SK-N-SH (cell line): Measurements from ENCODE around the gene DNAJB12. TPM values are rescaled to one million over a fixed set of nuclear protein-coding genes. Genes with fewer than 3 reads are reported as not detected.

Experiments
- CTCF ChIA-PET: fragments of 300-600, 350-600 bp; formaldehyde crosslinking; extraction: SDS; loops from one replicate; lab custom pipeline; 2021; lab: Yijun Ruan, JAX
- POLR2A ChIA-PET: fragments of 350-600 bp; sonication (Branson Sonifier 250); formaldehyde crosslinking; extraction: SDS; loops from one replicate; lab custom pipeline; 2020; ENCODE audit warnings: antibody characterized with exemption, inconsistent platforms; lab: Yijun Ruan, JAX
- DNase-seq: peaks from one replicate; pipeline ENCODE4 v3.0.0; 2012
- H2AFZ ChIP-seq: fragments of 200-600 bp; sonication (generic); 2 replicates; pipeline ENCODE4 v1.8.1; 2016; ENCODE audit warnings: antibody characterized with exemption, mild to moderate bottlenecking, low read depth
- H3F3A ChIP-seq: fragments of 200-600 bp; sonication (generic); replicated peaks from 2 replicates; pipeline ENCODE3; 2016; ENCODE audit warnings: antibody characterized with exemption, mild to moderate bottlenecking; ENCODE audit not compliant: insufficient read depth
- H3K27ac ChIP-seq, 2 experiments: fragments of 200-500 bp in 1 of 2; fragments of 200-600 bp in 1 of 2; sonication (Bioruptor generic) in 1 of 2; sonication (generic), shearing (Covaris generic) in 1 of 2; 2 replicates each; pipeline versions ENCODE4 v1.5.1 to v1.6.1; 2014 to 2016; ENCODE audit warnings: low read depth in 2 of 2, inconsistent platforms in 1 of 2, low read length in 1 of 2, mild to moderate bottlenecking in 1 of 2, mixed read lengths in 1 of 2
- H3K27me3 ChIP-seq: fragments of 200-600 bp; sonication (generic), shearing (Covaris generic); 2 replicates; pipeline ENCODE4 v1.6.1; 2016; ENCODE audit warnings: mixed run types; ENCODE audit not compliant: insufficient read depth
- H3K36me3 ChIP-seq, 2 experiments: fragments of 200-500 bp in 1 of 2; fragments of 200-600 bp in 1 of 2; sonication (Bioruptor generic) in 1 of 2; sonication (generic) in 1 of 2; replicated peaks in 1 of 2; 2 replicates each; pipeline versions ENCODE3 to v1.5.1; 2014 to 2016; ENCODE audit warnings: low read length in 1 of 2, mild to moderate bottlenecking in 1 of 2; ENCODE audit not compliant: insufficient read depth in 2 of 2, control insufficient read depth in 1 of 2
- H3K4me1 ChIP-seq, 2 experiments: fragments of 200-500 bp in 1 of 2; fragments of 200-600 bp in 1 of 2; sonication (Bioruptor generic) in 1 of 2; sonication (generic), shearing (Covaris generic) in 1 of 2; 2 replicates each; pipeline versions ENCODE4 v1.5.1 to v1.6.1; 2014 to 2016; ENCODE audit warnings: low read depth in 1 of 2, low read length in 1 of 2, mixed run types in 1 of 2; ENCODE audit not compliant: insufficient read depth in 2 of 2, control insufficient read depth in 1 of 2
- H3K4me2 ChIP-seq: fragments of 200-600 bp; sonication (generic), shearing (Covaris generic); 2 replicates; pipeline ENCODE4 v1.6.1; 2017; ENCODE audit warnings: mixed run types
- H3K4me3 ChIP-seq, 2 experiments: fragments of 200-500 bp in 1 of 2; fragments of 200-600 bp in 1 of 2; sonication (Bioruptor generic) in 1 of 2; sonication (generic), shearing (Covaris generic) in 1 of 2; 2 replicates each; pipeline versions ENCODE4 v1.5.1 to v1.8.1; 2014 to 2016; ENCODE audit warnings: low read depth in 2 of 2, inconsistent platforms in 1 of 2, low read length in 1 of 2, mild to moderate bottlenecking in 1 of 2, mixed read lengths in 1 of 2, moderate library complexity in 1 of 2
- H3K79me2 ChIP-seq: fragments of 200-600 bp; sonication (generic); 2 replicates; pipeline ENCODE4 v1.8.1; 2017; ENCODE audit warnings: mild to moderate bottlenecking; ENCODE audit not compliant: insufficient read depth
- H3K9ac ChIP-seq: fragments of 200-600 bp; sonication (generic); 2 replicates; pipeline ENCODE4 v1.6.1; 2017; ENCODE audit warnings: mixed run types
- H3K9me2 ChIP-seq: fragments of 200-600 bp; sonication (generic); 2 replicates; pipeline ENCODE4 v1.6.1; 2017; ENCODE audit warnings: mixed run types
- H3K9me3 ChIP-seq: fragments of 200-600 bp; sonication (generic); 2 replicates; pipeline ENCODE4 v1.6.1; 2017; ENCODE audit warnings: mixed run types, mild to moderate bottlenecking, moderate library complexity
- H4K20me1 ChIP-seq: fragments of 200-600 bp; sonication (generic); 2 replicates; pipeline ENCODE4 v1.6.1; 2017; ENCODE audit warnings: mild to moderate bottlenecking, mixed run types; ENCODE audit not compliant: insufficient read depth
- CHD2 ChIP-seq: fragments of 150-350 bp; IDR thresholded peaks from 2 replicates; pipeline ENCODE4 v1.6.1; 2018; ENCODE audit warnings: low read length; ENCODE audit not compliant: partially characterized antibody
- FOSL2 ChIP-seq: IDR thresholded peaks from 2 replicates; pipeline ENCODE4 v1.4.0; 2012; ENCODE audit warnings: low read depth, mild to moderate bottlenecking, moderate library complexity, borderline replicate concordance
- FOXJ3 ChIP-seq: sonication (generic); formaldehyde crosslinking; IDR thresholded peaks from 2 replicates; pipeline ENCODE4 v1.5.1; 2020; ENCODE audit warnings: mild to moderate bottlenecking, missing genetic modification reagents
- GABPA ChIP-seq: IDR thresholded peaks from 2 replicates; pipeline ENCODE4 v1.4.0; 2012; ENCODE audit warnings: low read depth, mild to moderate bottlenecking
- IRF3 ChIP-seq: fragments of 150-350 bp; IDR thresholded peaks from 2 replicates; pipeline ENCODE4 v1.6.1; 2016; ENCODE audit warnings: mild to moderate bottlenecking, low read depth, low read length
- MAX ChIP-seq: IDR thresholded peaks from 2 replicates; pipeline ENCODE4 v1.4.0; 2012; ENCODE audit warnings: low read depth
- MEF2A ChIP-seq: IDR thresholded peaks from 2 replicates; pipeline ENCODE4 v1.4.0; 2012; ENCODE audit warnings: low read depth, borderline replicate concordance
- PBX3 ChIP-seq: IDR thresholded peaks from 2 replicates; pipeline ENCODE4; 2012
- RAD21 ChIP-seq: IDR thresholded peaks from 2 replicates; pipeline ENCODE4 v1.6.1; 2012; ENCODE audit warnings: mild to moderate bottlenecking, low read length
- RCOR1 ChIP-seq: fragments of 150-350 bp; IDR thresholded peaks from 2 replicates; pipeline ENCODE4 v1.6.1; 2017; ENCODE audit warnings: antibody characterized with exemption, low read length
- RXRA ChIP-seq: IDR thresholded peaks from 2 replicates; pipeline ENCODE4 v1.4.0; 2012; ENCODE audit warnings: low read depth, mild to moderate bottlenecking, borderline replicate concordance
- SIN3A ChIP-seq: IDR thresholded peaks from 2 replicates; pipeline ENCODE4 v1.6.1; 2012; ENCODE audit warnings: low read depth, mild to moderate bottlenecking, low read length, moderate library complexity, borderline replicate concordance
- SMC3 ChIP-seq: IDR thresholded peaks from 2 replicates; pipeline ENCODE4 v1.6.1; 2012; ENCODE audit warnings: low read depth, low read length, improper control_type of control experiment
- TAF1 ChIP-seq: IDR thresholded peaks from 2 replicates; pipeline ENCODE4 v1.6.1; 2012; ENCODE audit warnings: low read depth, mild to moderate bottlenecking, low read length, moderate library complexity, borderline replicate concordance
- TCF12 ChIP-seq: IDR thresholded peaks from 2 replicates; pipeline ENCODE4 v1.4.0; 2012
- WGBS: methylation state at CpG from one replicate; pipeline ENCODE4 v1.1.6; 2017; ENCODE audit warnings: low lambda C conversion rate; 5-methylcytosine and 5-hydroxymethylcytosine counted together
- polyA plus RNA-seq, 3 experiments: library from polyadenylated mRNA; depleted of rRNA; stranded (reverse); fragments of >200 nt; gene quantifications; 2 replicates each; pipeline ENCODE4 v1.2.3, GENCODE V29; 2012

DNAJB12 gene
- polyA plus RNA-seq, 1 of the 3 experiments (the other 2 are of a cell fraction): 25.8 TPM

GRCh38 chr10:72314263-72314662 is 40.5 kb downstream of the DNAJB12 start (continued):
- TF ChIP-seq IRF3 (no peak), TAF1 (no peak)

- Histone ChIP-seq H3K79me2 (no peaks in the 10 kb centered on the region), H3F3A (peaks cover 5% of the 10 kb centered on the region), H4K20me1 (no peaks in the 10 kb centered on the region), H3K36me3 (no peaks in the 10 kb centered on the region), H2AFZ (no peak overlapping the region), H3K27ac (no peak overlapping the region), H3K9me2 (no peaks in the 10 kb centered on the region), H3K4me1 (peaks cover 21 to 53% of the 10 kb centered on the region in 2 experiments; a peak in 3 of 4 replicates), H3K9ac (no peak overlapping the region), H3K4me2 (no peak overlapping the region), H3K4me3 (no peak overlapping the region), H3K27me3 (no peaks in the 10 kb centered on the region), H3K9me3 (no peaks in the 10 kb centered on the region)
- WGBS: 95% methylated on average over 8 of the region's 8 CpGs
- DNase-seq: no peak
- TF ChIP-seq GABPA: no peak
- no peak for TF ChIP-seq MAX
- no peak for TF ChIP-seq PBX3
- TF ChIP-seq TCF12: no peak
- no peak for TF ChIP-seq FOXJ3 (CRISPR knock-in tag)
- TF ChIP-seq FOSL2: no peak
- no peak for TF ChIP-seq SIN3A
- TF ChIP-seq CHD2: no peak
- no peak for TF ChIP-seq RCOR1
- TF ChIP-seq RXRA: no peak
- CTCF ChIA-PET: interaction anchor here (1.3 kb wide), 1 partner anchor 417 kb away, joined by 3 read pairs; no protein-coding TSS in a partner anchor
- POLR2A ChIA-PET: interaction anchor here (1.1 to 10.9 kb wide), 2 partner anchors 9 to 39 kb away, joined by 4 to 188 read pairs; partner anchors contain the start of gene DDIT4
Observed at GRCh38 chr10:72312865-72313391, 41.8 kb downstream of the DNAJB12 start.

GRCh38 chr10:72311667-72312066 is 43.1 kb downstream of the DNAJB12 start:
- TF ChIP-seq RAD21 (no peak), MEF2A (no peak), RCOR1 (no peak), SMC3 (no peak)
- WGBS: 98% methylated on average over 7 of the region's 7 CpGs
- H3F3A ChIP-seq: peaks cover 5% of the 10 kb centered on the region
- no peak overlapping the region for H3K4me2 ChIP-seq
- no peaks in the 10 kb centered on the region for H3K36me3 ChIP-seq
- no peaks in the 10 kb centered on the region for H3K27me3 ChIP-seq
- H3K4me1 ChIP-seq: peaks cover 21 to 47% of the 10 kb centered on the region in 2 experiments; a peak in 3 of 4 replicates
- ChIA-PET CTCF (interaction anchor here (0.9 to 1.9 kb wide), 3 partner anchors 9 to 37 kb away, joined by 3 to 10 read pairs (median 4); partner anchors contain the start of gene DDIT4), POLR2A (no interaction called here)
- no peaks in the 10 kb centered on the region for H4K20me1 ChIP-seq
- H3K27ac ChIP-seq: no peak overlapping the region
- H3K4me3 ChIP-seq: no peak overlapping the region
- no peaks in the 10 kb centered on the region for H3K9me2 ChIP-seq
- no peaks in the 10 kb centered on the region for H3K79me2 ChIP-seq
- H3K9ac ChIP-seq: no peak overlapping the region
- no peak overlapping the region for H2AFZ ChIP-seq
- no peaks in the 10 kb centered on the region for H3K9me3 ChIP-seq
- no peak for DNase-seq
